ENCODE measurements around the gene PDS5B.

- TF ChIP-seq CTCF (IDR thresholded peaks at IDR 0.05 in 8 of 11, conservative IDR thresholded peaks at IDR 0.05 in 3 of 11) (no peak), POLR2A (IDR thresholded peaks at IDR 0.05) (no peak), POLR2AphosphoS5 (IDR thresholded peaks at IDR 0.05) (no peak)
Observed at GRCh38 chr13:32731576-32731975, 145.3 kb downstream of the PDS5B start.

Data from spleen (tissue), 7 donors.